ENCODE measurements around the gene DLAT.
"Not testable (repeated sequence)": the region's sequence is repeated elsewhere in the genome, so short reads cannot be mapped to it uniquely, and the experiment has no call there.

DLAT gene

DNA sequence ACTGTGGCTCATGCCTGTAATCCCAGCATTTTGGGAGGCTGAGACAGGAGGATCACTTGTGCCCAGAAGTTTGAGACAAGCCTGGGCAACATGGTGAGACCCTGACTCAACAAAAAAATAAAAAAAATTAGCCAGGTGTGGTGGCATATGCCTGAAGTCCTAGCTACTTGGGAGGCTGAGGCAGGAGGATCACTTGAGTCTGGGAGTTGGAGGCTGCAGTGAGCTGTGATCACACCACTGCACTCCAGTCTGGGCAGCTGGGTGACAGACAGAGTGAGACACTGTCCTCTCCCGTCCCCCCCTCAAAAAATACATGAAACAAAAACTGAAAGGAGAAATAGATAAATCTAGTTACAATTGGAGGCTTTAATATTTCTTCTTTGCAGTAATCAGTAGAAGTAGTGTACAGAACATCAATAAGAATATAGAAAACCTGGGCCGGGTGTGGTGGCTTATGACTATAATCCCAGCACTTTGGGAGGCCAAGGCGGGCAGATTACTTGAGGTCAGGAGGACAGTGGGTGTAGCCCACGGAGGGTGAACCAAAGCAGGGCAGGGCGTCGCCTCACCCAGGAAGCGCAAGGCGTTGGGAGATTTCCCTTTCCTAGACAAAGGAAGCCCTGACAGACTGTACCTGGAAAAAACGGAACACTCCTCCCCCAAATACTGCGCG lies 19.6 kb upstream of the DLAT start:
- DNase-seq (ENCODE audit: low read depth in 3 of 3) = no peak

DNA sequence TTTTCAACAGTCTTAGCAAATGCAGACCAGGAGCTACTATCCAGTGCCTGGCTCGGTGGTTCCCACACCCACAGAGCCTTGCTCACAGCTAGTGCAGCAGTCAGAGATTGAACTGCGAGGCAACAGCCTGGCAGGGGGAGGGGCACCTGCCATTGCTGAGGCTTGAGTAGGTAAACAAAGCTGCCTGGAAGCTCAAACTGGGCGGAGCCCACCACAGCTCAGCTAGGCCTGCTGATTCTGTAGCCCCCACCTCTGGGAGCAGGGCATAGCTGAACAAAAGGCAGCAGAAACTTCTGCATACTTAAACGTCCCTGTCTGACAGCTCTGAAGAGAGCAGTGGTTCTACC lies 19.1 kb upstream of the DLAT start:
- DNase-seq (ENCODE audit: low read depth in 3 of 3) = not testable (repeated sequence)

DNA sequence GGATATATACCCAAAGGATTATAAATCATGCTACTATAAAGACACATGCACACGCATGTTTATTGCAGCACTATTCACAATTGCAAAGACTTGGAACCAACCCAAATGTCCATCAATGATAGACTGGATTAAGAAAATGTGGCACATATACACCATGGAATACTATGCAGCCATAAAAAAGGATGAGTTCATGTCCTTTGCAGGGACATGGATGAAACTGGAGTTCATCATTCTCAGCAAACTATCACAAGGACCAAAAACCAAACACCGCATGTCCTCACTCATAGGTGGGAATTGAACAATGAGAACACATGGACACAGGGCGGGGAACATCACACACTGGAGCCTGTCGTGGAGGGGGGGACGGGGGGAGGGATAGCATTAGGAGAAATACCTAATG lies 13.8 kb upstream of the DLAT start:
- not testable (repeated sequence) for DNase-seq (ENCODE audit: low read depth in 3 of 3)

DNA sequence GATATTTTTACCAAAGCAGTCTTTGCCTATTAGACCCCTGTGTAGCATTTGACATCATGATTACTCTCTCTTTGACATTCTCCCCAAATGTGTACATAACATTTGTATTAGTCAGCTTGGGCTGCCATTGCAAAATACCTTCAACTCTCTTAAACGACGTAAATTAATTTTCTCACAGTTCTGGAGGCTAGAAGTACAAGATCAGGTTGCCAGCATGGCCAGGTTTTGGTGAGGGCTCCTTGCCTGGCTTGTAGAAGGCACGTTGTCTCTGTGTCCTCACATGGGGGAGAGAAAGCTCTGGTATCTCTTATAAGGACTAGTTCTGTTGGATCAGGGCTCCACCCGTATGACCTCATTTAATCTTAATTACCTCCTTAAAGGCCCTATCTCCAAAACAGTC lies 12.3 kb upstream of the DLAT start:
- no peak for DNase-seq (ENCODE audit: low read depth in 3 of 3)

DNA sequence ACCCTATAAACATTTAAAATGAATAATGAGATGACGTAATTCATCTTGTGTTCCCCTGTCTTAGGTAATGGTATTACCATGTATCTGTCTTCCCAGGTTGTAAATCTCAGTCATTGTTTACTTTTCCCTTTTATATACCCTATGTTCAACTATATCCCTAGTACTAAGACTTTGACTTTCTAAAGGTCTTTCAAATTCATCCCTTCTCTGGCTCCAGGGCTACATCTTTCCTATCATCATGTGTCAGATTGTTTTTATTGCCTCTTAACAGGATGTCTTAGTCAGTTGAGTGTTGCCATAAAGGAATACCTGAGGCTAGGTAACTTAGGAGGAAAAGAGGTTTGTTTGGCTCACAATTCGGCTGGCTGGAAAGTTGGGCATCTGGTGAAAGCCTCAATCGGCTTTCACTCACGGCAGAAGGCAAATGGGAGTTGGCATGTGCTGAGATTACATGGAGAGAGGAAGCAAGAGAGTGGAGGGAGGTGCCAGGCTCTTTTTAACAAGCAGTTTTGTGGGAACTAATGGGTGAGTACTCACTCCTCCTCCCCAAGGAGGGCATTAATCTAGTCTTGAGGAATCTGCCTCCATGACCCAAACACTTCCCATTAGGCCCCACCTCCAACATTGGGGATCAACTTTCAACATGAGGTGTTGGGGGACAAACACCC lies 11.6 kb upstream of the DLAT start:
- DNase-seq (ENCODE audit: low read depth in 3 of 3) = no peak

DNA sequence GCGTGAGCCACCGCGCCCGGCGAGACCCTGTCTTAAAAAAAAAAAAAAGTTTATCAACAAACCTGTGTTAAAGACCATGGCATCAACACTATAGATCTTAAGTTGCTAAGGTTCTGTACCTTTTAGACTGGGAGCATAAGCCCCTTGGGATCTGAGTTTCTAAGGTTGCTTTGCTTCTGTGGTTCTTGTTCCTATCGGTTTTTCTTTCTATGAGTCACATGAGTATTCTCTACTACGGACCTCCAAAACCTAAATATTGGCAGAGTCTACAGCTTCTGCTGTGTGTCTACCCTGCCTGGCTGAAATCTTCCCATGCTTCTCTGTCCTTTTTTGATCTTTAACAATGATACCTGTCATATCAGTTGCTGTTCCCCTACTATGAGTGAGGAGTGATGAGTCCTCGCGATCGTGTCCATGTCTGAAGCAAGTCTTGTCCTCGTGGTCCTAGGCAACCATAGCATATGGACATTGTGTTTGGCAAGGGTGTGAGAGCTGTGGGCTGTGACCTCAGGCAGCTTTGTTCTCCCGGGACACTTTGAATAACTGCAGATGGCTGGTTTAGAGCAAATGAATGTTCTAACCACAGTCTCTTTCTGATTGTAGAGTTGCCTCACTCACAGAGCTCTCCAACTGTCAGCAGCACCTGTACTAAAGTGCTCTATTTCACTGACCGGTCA lies 9.0 kb upstream of the DLAT start:
- no peak for DNase-seq (ENCODE audit: low read depth in 3 of 3)

DNA sequence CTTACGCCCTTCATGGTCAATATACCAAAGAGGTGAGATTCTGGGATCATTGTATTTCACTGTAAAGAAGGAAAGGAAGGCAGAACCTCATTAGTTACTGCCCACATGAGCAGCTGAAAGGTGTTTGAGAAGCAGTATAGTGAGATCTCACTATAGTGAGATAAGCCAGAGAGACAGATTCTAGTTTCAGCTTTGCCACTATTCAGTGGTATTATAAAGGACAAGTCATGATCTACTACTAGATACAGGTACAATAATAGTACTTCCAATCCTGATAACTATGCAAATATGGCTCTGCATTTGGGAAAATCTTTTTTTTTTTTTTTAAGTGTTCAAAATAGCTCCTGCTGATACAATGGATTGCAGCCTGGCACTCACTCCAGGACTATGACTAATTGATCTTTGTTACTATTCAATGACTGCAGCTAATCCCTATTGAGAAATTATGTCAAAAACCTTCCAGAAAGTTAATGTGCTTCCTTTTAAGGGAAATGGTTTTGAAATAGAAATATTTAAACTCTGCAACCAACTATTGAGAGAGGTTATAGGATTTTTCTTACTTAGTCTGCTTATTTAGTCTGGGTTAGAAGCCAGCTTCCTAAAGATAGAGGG lies 8.3 kb upstream of the DLAT start:
- no peak for DNase-seq (ENCODE audit: low read depth in 3 of 3)

DNA sequence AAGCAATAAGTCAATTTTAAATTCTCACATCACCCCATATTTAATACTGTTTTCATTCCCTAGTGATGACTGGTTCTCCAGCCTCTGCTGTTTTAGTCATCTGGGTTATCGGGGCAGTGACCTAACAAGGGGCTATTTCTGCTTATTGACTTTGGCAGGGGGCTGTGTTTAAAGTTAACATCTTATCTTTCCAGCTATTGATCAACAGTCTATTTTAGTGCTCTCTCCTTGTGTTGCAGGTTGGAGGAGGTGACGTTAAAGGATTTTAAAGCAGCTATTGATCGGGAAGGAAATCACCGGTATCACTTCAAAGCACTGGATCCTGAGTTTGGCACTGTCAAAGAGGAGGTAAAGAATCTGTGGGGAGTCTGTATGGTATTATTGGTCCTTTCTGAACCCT lies 7.7 kb upstream of the DLAT start:
- DNase-seq (ENCODE audit: low read depth in 3 of 3) = no peak

DNA sequence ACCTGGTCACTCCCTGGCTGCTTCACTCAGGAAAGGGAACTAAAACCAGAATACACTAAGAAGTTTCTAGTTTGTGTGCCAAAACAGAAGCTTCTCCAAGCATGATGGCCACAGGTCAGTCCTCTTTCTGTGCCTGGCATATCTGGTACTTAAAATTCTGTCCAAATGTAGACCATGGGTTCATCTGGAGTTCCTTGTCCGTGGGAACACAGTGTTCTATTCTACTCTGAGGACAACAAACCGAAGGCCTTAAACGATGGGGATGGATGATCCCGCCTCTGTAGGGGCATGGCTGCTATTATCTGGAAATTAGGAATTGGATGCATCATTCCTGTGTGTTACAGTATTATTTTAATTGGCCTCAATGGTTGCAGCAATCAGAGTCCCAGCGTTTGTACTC lies 6.1 kb upstream of the DLAT start:
- DNase-seq (ENCODE audit: low read depth in 3 of 3) = no peak

DNA sequence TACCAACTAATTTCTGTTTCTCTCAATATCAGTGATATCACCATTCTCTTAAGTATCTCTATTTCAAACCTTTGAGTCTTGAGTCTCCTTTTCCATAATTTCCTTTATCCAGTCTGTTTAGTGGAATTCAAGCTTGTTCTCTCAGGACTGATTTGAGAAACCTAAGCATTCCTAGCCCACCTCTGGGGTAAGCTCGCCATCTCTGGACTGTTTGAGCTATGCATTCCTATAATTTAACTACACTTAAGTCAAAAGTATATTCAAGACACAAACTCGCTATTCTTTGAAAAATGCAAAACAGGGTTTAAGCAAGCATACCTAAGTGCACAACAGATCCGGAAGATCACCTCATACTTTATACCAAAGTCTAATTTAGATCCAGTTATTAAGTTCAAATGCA lies 2.1 kb upstream of the DLAT start:
- DNase-seq (ENCODE audit: low read depth in 3 of 3) = no peak

DNA sequence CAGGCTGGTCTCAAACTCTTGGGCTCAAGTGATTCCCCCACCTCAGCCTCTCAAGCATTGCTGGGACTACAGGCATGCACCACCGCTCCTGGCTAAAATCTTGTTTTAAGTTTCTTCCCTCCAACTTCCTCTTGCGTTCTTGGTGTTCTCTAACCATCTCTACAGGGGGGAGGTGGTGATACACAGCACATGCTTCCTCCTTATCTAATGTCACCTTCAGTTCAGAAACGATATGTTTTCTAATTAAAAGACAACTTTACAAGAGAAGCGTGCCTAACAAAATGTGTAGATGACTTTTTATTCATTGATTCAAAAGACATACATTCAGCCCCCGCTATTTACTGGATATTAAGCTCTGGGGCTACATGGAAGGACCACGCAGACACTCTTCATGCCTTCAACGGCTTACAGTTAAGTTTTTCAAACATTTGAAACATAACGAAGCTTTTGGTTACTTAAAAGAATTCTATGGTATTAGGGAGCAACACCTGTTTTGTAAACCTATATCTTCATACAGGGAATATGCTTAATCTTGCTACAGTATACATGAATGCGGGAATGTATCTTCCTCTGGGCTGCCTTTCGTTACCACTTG lies 933 bp upstream of the DLAT start:
- no peak for DNase-seq (ENCODE audit: low read depth in 3 of 3)

DNA sequence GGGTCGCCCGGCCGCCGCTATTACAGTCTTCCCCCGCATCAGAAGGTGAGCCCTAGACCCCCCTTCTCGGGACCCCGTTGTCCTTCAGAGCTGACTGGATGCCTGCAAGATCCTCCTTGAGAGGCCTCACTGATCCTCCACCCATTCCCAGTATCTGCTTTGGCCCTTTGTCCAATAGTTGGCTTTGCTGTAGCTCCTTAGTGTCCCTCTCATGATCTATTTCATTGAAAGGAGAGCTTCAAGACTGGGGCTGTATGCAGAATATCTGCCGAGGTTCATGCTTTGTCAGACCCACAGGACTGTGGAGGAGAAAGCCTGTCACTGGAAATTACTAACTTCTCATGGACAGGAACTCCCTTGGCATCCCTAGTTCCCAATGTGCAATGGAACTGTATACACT lies 499 bp downstream of the DLAT start:
- DNase-seq (ENCODE audit: low read depth in 3 of 3) = no peak

DNA sequence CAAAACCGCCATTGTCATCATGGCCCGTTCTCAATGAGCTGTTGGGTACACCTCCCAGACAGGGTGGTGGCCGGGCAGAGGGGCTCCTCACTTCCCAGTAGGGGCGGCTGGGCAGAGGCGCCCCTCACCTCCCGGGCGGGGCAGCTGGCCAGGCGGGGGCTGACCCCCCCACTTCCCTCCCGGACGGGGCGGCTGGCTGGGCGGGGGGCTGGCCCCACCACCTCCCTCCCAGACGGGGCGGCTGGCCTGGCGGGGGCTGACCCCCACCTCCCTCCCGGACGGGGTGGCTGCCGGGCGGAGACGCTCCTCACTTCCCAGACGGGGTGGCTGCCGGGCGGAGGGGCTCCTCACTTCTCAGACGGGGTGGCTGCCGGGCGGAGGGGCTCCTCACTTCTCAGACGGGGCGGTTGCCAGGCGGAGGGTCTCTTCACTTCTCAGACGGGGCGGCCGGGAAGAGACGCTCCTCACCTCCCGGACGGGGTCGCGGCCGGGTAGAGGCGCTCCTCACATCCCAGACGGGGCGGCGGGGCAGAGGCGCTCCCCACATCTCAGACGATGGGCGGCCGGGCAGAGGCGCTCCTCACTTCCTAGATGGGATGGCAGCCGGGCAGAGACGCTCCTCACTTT lies 1.7 kb downstream of the DLAT start:
- DNase-seq (ENCODE audit: low read depth in 3 of 3) = not testable (repeated sequence)

DNA sequence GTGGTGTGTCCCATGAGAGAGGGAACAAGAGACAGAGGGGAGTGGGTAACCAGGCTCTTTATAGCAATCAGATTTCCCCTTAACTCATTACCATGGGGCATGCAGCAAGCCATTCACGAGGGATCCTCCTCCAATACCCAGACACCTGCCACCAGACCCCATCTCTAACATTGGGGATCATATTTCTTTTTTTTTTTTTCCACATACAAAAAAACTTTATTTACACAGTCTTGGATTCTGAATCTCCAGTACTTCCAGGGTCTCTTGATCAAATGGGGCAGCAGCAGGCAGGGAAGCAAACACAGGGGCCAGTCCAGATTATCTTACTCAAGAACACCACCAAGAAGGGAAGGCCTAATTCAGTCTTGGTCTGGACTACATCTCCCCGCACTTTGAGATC lies 4.3 kb downstream of the DLAT start:
- no peak for DNase-seq (ENCODE audit: low read depth in 3 of 3)

DNA sequence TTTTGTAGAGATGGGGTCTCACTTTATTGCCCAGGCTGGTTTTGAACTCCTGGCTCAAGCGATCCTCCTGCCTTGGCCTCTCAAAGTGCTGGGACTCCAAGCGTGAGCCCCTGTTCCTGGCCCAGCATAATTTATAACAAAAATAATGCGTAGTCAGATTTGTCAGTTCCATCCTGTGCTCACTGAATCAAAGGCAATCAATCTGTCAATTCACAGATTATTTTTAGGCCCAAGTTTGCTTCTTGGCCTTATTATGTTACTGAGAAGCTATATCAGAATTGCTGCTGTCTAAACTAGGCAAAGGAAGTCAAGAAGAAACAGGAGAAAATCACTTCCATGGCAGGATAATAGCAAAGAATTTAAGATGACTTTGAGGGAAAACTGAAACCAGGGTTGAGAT lies 8.7 kb downstream of the DLAT start:
- no peak for DNase-seq (ENCODE audit: low read depth in 3 of 3)

DNA sequence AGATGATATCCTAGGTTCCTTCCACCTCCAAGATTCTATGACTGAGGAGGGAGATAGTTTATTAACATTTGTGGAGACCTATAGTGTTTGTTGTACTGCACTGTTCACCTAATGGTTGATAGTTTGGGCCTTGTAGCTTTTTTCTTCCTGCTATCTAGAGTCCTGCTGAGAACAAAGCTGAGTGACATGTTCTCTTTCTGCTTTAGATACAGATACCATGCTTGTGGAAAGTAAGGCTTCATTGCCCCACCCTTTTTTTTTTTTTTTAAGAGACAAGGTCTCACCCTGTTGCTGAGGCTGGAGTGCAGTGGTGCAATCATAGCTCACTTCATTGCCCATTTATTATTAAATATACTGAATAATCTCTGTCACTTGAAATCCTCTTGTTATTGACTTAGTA lies 12.3 kb downstream of the DLAT start:
- no peak for DNase-seq (ENCODE audit: low read depth in 3 of 3)

DNA sequence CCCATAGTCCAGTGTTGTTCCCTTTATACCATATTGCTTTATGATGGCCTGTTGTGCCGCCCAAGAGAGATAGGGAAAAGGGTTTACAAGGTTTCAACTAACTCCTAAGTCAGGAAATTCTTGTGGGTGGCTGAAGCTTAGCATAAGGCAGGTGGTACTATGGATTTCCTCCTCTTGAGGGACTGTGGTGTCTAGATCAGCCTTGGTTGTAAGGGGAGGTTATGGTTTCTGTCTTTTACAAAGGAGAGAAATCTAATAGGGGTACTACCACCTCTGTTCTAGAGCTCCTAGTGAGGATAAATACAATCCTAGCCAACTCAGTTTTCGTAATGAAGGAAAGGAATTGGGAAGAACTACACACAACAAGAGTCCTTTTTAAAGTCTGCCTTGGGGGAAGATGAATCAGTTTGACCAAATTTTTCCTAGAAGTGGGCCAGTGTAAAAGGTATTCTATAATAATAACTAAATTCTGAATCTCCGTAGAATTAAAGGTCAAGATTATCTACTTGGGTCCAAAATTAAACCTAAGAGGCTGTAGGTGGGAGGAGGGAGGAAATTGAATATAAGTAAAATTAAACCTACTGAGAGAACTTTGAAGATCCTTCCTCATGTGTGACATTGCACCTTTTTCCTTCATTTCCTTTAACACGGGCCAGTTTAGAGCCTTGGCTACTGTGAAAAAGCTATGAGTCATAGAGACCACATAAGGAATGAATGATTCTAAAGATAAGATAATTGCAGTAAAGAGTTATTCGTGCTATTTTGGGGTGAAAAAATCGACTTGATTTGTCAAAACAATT lies 17.2 kb downstream of the DLAT start:
- no peak for DNase-seq (ENCODE audit: low read depth in 3 of 3)

DNA sequence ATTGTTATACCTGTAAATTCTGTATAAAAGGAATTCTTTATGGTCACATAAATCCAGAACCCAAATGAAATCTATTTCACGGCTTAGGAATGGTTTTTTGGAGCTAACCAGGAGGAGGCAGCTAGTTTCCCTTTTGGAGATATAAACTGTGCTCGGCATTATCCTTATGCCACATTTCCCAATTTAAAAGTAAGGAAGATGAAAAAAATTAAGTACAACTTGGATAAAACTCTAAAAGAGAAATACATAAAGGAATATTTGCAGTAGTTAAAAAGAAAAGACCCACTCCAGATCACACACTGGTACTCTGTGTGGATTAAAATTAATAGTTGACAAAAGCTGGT lies 17.7 kb downstream of the DLAT start:
- DNase-seq (ENCODE audit: low read depth in 3 of 3) = no peak

DNA sequence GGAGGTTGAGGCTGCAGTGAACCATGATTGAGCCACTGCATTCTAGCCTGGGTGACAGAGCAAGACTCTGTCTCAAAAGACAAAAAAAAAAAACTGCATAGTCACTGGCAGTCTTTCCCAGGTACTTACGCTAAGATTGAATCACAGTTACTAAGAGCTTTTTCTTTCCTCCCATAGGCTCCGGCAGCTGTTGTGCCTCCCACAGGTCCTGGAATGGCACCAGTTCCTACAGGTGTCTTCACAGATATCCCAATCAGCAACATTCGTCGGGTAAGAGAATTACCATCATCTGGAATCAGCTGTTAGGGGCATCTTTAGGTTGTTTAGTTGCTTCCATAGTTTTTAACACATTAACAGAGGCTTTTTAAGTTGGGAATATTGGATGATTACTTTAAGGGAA lies 19.8 kb downstream of the DLAT start:
- no peak for DNase-seq (ENCODE audit: low read depth in 3 of 3)

DNA sequence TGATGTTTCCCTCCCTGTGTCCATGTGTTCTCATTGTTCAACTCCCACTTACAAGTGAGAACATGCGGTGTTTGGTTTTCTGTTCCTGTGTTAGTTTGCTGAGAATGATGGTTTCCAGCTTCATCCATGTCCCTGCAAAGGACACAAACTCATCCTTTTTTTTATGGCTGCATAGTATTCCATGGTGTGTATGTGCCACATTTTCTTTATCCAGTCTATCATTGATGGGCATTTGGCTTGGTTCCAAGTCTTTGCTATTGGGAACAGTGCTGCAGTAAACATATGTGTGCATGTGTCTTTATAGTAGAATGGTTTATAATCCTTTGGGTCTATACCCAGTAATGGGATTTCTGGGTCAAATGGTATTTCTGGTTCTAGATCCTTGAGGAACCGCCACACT lies 21.4 kb downstream of the DLAT start:
- DNase-seq (ENCODE audit: low read depth in 3 of 3) = not testable (repeated sequence)

DNA sequence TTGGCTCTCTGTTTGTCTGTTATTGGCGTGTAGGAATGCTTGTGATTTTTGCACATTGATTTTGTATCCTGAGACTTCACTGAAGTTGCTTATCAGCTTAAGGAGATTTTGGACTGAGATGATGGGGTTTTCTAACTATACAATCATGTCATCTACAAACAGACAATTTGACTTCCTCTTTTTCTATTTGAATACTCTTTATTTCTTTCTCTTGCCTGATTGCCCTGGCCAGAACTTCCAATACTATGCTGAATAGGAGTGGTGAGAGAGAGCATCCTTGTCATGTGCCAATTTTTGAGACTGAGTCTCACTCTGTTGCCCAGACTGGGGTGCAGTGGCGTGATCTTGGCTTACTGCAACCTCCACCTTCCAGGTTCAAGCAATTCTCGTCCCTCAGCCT lies 23.0 kb downstream of the DLAT start:
- not testable (repeated sequence) for DNase-seq (ENCODE audit: low read depth in 3 of 3)

Data from stimulated activated CD4-positive, alpha-beta T cell treated with anti-CD3 and anti-CD28 coated beads, TNF-alpha, amount 100 ng/mL, for 48 hours (primary cell).